ENCODE data around the gene KIF26B.

The KIF26B gene

GRCh38 chr1:245173446-245174211 lies 18.8 kb downstream of the KIF26B start:
- DNase-seq, result no peak

GRCh38 chr1:245177071-245177900 lies 22.5 kb downstream of the KIF26B start:
- DNase-seq, result no peak

- no peak for DNase-seq
Observed at GRCh38 chr1:245179706-245180105, 24.9 kb downstream of the KIF26B start.

- no peak for DNase-seq
Observed at GRCh38 chr1:245180496-245181157, 25.8 kb downstream of the KIF26B start.

- DNase-seq, result no peak
Observed at GRCh38 chr1:245181158-245181517, 26.4 kb downstream of the KIF26B start.

GRCh38 chr1:245182028-245182427 lies 27.2 kb downstream of the KIF26B start:
- no peak for DNase-seq

DNA sequence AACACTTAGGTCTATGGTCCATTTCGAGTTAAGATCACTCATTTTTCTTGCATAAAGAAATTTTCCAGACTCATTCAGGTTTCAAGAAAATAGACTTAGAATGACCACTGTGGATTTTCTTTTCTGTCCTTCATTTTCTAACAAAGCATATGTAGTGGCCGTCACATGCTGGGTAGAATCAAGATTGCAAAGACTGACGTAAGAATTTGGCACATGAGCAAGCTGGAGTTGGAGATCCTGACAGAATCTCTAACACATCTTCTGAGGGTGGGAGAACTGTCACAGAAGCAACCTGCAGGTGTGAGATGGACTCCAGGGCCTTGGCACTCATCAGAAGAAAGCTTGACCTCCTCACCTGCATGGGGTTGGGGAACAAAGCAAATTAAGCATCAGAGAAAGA lies 28.6 kb downstream of the KIF26B start:
- DNase-seq, result no peak

DNA sequence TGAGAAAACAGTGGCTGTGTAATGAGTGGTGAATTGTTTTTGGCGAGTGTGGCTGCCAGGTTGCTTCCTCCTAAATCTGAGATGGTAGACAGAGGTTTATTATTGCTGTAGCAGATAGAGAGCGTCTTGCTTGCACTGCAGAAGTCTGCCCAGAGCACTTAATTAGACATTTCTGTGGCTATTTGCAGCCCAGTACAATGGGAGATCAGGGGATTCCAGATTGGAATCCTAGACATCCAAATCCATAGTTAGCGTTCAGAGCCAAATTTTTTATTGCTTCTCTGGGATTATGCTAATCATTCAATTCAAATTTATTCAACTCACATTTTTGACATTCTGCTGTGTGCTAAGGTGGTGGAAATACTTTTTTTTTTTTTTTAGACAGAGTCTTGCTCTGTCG lies 30.0 kb downstream of the KIF26B start:
- DNase-seq, result no peak

DNA sequence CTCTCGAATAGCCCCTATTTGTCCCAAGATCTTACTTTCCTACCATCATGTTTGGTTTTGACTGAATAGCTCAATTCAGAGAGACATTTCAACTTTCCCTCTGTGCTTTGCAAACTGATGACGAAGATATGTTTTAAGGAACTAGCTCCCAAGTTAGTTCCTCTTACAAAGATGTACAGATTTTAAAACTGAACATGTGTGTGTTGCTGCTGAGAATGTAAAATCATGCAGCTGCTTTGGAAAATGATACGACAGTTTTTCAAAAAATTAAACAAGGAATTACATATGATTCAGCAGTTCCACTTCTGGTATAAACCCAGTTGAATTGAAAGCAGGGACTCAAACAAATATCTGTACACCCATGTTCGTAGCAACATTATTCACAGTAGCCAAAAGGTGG lies 33.6 kb downstream of the KIF26B start:
- no peak for DNase-seq

DNA sequence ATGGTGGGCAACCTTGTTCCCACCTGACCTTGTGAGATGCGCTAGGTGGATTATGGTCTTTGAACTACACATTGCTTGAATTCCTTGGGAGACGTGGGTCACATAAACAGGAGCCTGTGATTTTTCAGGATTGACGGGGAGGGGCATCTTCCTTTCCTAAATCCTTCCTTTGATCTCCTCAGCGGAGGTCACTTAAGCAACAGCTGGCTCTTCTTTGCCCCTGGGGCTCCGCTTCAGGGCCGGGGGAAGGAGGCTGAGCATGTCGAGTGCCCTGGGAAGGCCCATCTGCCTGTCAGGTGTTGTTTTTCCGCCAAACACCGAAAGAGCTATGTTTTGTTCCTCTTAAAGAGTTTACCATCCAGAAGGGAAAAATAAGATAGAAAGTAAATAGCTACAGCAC lies 40.6 kb downstream of the KIF26B start:
- DNase-seq, result no peak

DNA sequence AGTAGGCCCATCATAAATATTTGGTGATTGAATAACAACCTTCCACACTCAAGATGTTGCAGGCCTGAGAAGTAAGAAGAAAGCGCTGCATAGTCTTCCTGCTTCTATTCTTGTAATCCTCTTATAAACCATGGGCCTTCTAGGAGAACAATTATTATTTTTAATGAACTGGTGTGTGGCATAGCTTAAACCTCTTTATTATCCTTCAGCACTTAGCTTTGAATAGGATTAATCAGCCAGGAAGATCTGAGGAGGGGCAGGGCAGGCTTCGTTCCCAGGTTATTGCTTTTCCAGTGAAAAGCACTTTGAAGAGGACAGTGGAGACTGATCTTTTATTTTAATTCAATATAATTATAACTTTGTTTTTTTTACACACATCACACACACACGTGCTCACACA lies 42.3 kb downstream of the KIF26B start:
- no peak for DNase-seq

DNA sequence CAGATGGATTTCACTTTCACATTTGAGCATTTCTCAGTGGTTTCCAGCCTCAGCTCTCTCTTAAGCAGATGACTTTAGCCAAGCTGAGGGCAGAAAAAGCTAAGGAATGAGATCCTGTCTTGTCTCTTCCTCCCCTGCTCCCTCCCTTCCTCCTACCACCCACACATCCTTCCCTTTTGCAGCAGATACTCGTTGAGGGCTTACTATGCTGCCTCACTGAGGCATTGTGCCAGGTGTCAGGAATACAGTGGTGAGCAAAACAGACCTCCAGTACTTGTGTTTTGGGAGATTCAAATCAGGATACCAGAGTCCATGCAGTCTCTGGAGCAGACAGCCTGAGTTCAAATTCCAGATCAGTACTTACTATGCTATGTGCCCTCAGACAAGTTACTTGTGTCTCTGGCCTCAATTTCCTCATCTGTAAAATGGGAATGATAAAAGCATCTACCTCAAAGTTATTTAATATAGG lies 43.2 kb downstream of the KIF26B start:
- DNase-seq, result no peak

- no peak for DNase-seq
Observed at GRCh38 chr1:245198748-245199516, 44.1 kb downstream of the KIF26B start.

DNA sequence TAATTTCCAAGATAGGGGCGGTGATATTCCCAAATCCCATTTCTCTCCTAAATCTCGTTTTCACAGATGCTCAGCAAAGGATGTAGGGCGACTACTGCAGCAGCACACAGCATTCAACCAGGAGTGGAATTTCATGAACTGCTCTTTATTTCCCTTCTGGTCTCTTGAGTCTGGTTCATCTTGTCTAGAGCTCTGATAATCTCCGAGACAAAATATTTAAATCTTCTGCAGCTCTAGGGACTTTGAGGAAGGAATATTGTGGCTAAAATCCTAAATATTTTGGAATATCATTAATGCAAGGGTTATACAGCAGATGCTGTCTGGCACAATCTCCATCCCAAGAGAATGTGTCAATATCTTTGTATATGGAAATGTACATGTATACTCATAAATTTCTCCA lies 45.4 kb downstream of the KIF26B start:
- DNase-seq, result no peak

DNA sequence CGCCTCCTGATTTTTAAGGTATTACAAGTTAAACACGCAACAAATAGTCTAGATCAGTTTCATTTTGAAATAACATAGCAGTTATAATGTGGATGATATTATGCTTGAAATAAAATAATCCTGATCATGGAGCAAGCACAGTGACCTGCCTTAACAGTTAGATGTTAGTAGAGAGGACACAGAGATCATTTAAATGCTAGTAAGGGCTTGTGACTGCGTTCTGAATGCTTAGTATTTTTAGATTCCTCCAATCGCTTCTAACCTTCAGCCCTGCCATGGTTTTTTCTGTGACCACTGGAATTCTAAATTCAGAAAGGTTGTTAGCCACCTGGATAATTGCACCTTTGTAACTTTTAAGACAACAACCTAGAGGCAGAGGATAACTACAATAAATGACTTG lies 46.4 kb downstream of the KIF26B start:
- no peak for DNase-seq

DNA sequence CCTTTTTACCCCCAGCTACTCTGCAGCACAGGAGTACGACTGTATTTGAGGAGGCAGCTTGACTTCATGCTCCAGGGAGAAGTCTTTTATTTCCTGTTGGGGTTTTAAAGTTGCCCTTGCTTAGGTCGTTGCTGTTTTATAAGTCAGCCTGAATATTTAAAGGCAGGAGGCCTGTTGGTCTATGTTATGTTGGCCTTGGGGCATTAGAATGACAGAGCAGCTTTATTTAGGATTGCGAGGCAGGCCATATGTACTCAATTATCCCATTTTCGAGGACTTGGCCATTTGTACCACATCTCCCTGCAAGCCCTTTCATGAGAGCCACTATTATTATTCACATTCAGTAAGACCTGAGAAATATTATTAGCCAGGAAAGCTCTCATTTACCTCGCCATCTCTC lies 47.0 kb downstream of the KIF26B start:
- no peak for DNase-seq

GRCh38 chr1:245205396-245205795 lies 50.6 kb downstream of the KIF26B start:
- DNase-seq, result no peak

- no peak for DNase-seq
Observed at GRCh38 chr1:245205864-245206263, 51.1 kb downstream of the KIF26B start.

GRCh38 chr1:245207056-245207638 lies 52.4 kb downstream of the KIF26B start:
- no peak for DNase-seq

GRCh38 chr1:245207801-245208200 lies 53.0 kb downstream of the KIF26B start:
- DNase-seq, result no peak

GRCh38 chr1:245209658-245210435 lies 55.1 kb downstream of the KIF26B start:
- DNase-seq, result no peak

Measured in activated CD8-positive, alpha-beta memory T cell treated with anti-CD3 and anti-CD28 coated beads for 24 hours (primary cell).